Stimulated activated naive B cell treated with anti-CD40 and anti-IgM and Interleukin-4, amounts not matched to agents 10 μg/mL and 1 μg/mL and 100 μg/mL, for 72 hours (primary cell): Measurements from ENCODE around the gene KLF13.
A peak's percentile ranks its signal among the peaks of the same experiment; 100 is the strongest.

Source experiments
- ATAC-seq, 2 donors: fragments of 150-1000 bp; cut with Tn5 transposase; replicated peaks; 2 replicates each; pipeline ENCODE4 v1.10.0; 2021; ENCODE audit warnings: moderate library complexity in 1 of 2
- DNase-seq: peaks from one replicate; pipeline ENCODE4 v3.0.0; 2021
- H3K27ac Mint-ChIP-seq: one replicate; pipeline ENCODE4 v1.8.0; 2022; ENCODE audit warnings: mild to moderate bottlenecking, mixed read lengths
- H3K27me3 Mint-ChIP-seq, 2 donors: one replicate each; pipeline ENCODE4 v1.8.0; 2022; ENCODE audit warnings: mixed read lengths in 2 of 2
- H3K36me3 Mint-ChIP-seq, 2 donors: one replicate each; pipeline ENCODE4 v1.8.0; 2022; ENCODE audit warnings: mixed read lengths in 2 of 2, mild to moderate bottlenecking in 1 of 2
- H3K4me1 Mint-ChIP-seq, 2 donors: one replicate each; pipeline ENCODE4 v1.8.0; 2022; ENCODE audit warnings: mixed read lengths in 2 of 2, mild to moderate bottlenecking in 1 of 2
- H3K4me3 Mint-ChIP-seq, 2 donors: one replicate each; pipeline ENCODE4 v1.8.0; 2022; ENCODE audit warnings: mild to moderate bottlenecking in 2 of 2, mixed read lengths in 2 of 2, moderate library complexity in 1 of 2
- H3K9me3 Mint-ChIP-seq, 2 donors: one replicate each; pipeline ENCODE4 v1.8.0; 2022; ENCODE audit warnings: mixed read lengths in 2 of 2, mild to moderate bottlenecking in 1 of 2

Gene KLF13

GRCh38 chr15:31317421-31318327 lies 9.0 kb upstream of the KLF13 start:
- peaks cover 18 to 35% of the 10 kb centered on the region in 2 donors for H3K4me1 Mint-ChIP-seq
- no peaks in the 10 kb centered on the region for H3K36me3 Mint-ChIP-seq
- H3K9me3 Mint-ChIP-seq, result no peaks in the 10 kb centered on the region
- DNase-seq (no peak), ATAC-seq (no peak)
- no peak overlapping the region for H3K27ac Mint-ChIP-seq
- no peak overlapping the region for H3K4me3 Mint-ChIP-seq
- no peaks in the 10 kb centered on the region for H3K27me3 Mint-ChIP-seq

GRCh38 chr15:31318429-31318828 lies 8.2 kb upstream of the KLF13 start:
- no peak for DNase-seq
- Mint-ChIP-seq H3K27ac (no peak overlapping the region), H3K36me3 (no peaks in the 10 kb centered on the region), H3K9me3 (no peaks in the 10 kb centered on the region), H3K4me1 (peaks cover 25 to 42% of the 10 kb centered on the region in 2 donors), H3K4me3 (no peak overlapping the region), H3K27me3 (no peaks in the 10 kb centered on the region)
- ATAC-seq, result no peak

GRCh38 chr15:31320022-31320421 lies 6.6 kb upstream of the KLF13 start:
- ATAC-seq, result no peak
- peaks cover 40 to 58% of the 10 kb centered on the region in 2 donors for H3K4me1 Mint-ChIP-seq
- H3K4me3 Mint-ChIP-seq, result no peak overlapping the region
- DNase-seq, result no peak
- no peaks in the 10 kb centered on the region for H3K27me3 Mint-ChIP-seq
- peak overlapping the region; percentile 63 for H3K27ac Mint-ChIP-seq
- no peaks in the 10 kb centered on the region for H3K9me3 Mint-ChIP-seq
- no peaks in the 10 kb centered on the region for H3K36me3 Mint-ChIP-seq

- ATAC-seq (no peak), DNase-seq (no peak)
- Mint-ChIP-seq H3K27me3 (no peaks in the 10 kb centered on the region), H3K4me1 (peaks cover 42 to 60% of the 10 kb centered on the region in 2 donors), H3K27ac (no peak overlapping the region), H3K9me3 (no peaks in the 10 kb centered on the region), H3K36me3 (no peaks in the 10 kb centered on the region), H3K4me3 (no peak overlapping the region)
Measured at GRCh38 chr15:31321418-31321817, 5.2 kb upstream of the KLF13 start.

- no peaks in the 10 kb centered on the region for H3K36me3 Mint-ChIP-seq
- H3K4me3 Mint-ChIP-seq, result no peak overlapping the region
- no peak overlapping the region for H3K27ac Mint-ChIP-seq
- DNase-seq (no peak), ATAC-seq (no peak)
- H3K9me3 Mint-ChIP-seq, result no peaks in the 10 kb centered on the region
- no peaks in the 10 kb centered on the region for H3K27me3 Mint-ChIP-seq
- H3K4me1 Mint-ChIP-seq, result peaks cover 42 to 56% of the 10 kb centered on the region in 2 donors
Measured at GRCh38 chr15:31322504-31322903, 4.1 kb upstream of the KLF13 start.

GRCh38 chr15:31323627-31324026 lies 3.0 kb upstream of the KLF13 start:
- Mint-ChIP-seq H3K4me1 (peaks cover 44 to 59% of the 10 kb centered on the region in 2 donors), H3K27ac (peak overlapping the region; percentile 72), H3K27me3 (no peaks in the 10 kb centered on the region), H3K4me3 (peak overlapping the region; percentile 27 to 95), H3K36me3 (peaks cover 3 to 4% of the 10 kb centered on the region in 2 donors), H3K9me3 (no peaks in the 10 kb centered on the region)
- DNase-seq, result peak; percentile 28
- ATAC-seq, result no peak

GRCh38 chr15:31324186-31324585 lies 2.4 kb upstream of the KLF13 start:
- H3K4me1 Mint-ChIP-seq, result peaks cover 48 to 62% of the 10 kb centered on the region in 2 donors

GRCh38 chr15:31324806-31325594 lies 1.6 kb upstream of the KLF13 start:
- H3K27me3 Mint-ChIP-seq, result no peaks in the 10 kb centered on the region
- H3K4me1 Mint-ChIP-seq, result peaks cover 49 to 62% of the 10 kb centered on the region in 2 donors
- H3K27ac Mint-ChIP-seq, result peak overlapping the region; percentile 97
- peak overlapping the region; percentile 93 to 95 for H3K4me3 Mint-ChIP-seq
- DNase-seq (peak; percentile 31), ATAC-seq (no peak)
- peaks cover 10 to 17% of the 10 kb centered on the region in 2 donors for H3K36me3 Mint-ChIP-seq
- no peaks in the 10 kb centered on the region for H3K9me3 Mint-ChIP-seq

More at GRCh38 chr15:31324186-31324585, 2.4 kb upstream of the KLF13 start:
- H3K27ac Mint-ChIP-seq, result peak overlapping the region; percentile 60
- no peaks in the 10 kb centered on the region for H3K27me3 Mint-ChIP-seq
- no peaks in the 10 kb centered on the region for H3K9me3 Mint-ChIP-seq
- peaks cover 9 to 10% of the 10 kb centered on the region in 2 donors for H3K36me3 Mint-ChIP-seq
- no peak for ATAC-seq
- peak overlapping the region; percentile 93 to 95 for H3K4me3 Mint-ChIP-seq
- DNase-seq, result no peak

- H3K27me3 Mint-ChIP-seq, result no peaks in the 10 kb centered on the region
- DNase-seq (no peak), ATAC-seq (peak; percentile 6)
- peak overlapping the region; percentile 97 for H3K27ac Mint-ChIP-seq
- peak overlapping the region; percentile 93 to 95 for H3K4me3 Mint-ChIP-seq
- H3K36me3 Mint-ChIP-seq, result peaks cover 13 to 23% of the 10 kb centered on the region in 2 donors
- peaks cover 51 to 63% of the 10 kb centered on the region in 2 donors for H3K4me1 Mint-ChIP-seq
- H3K9me3 Mint-ChIP-seq, result no peaks in the 10 kb centered on the region
Measured at GRCh38 chr15:31325595-31326155, 960 bp upstream of the KLF13 start.

- Mint-ChIP-seq H3K9me3 (no peaks in the 10 kb centered on the region), H3K27me3 (no peaks in the 10 kb centered on the region), H3K27ac (peak overlapping the region; percentile 56), H3K4me1 (peaks cover 63 to 72% of the 10 kb centered on the region in 2 donors), H3K4me3 (peak overlapping the region; percentile 65 to 77), H3K36me3 (peaks cover 16 to 35% of the 10 kb centered on the region in 2 donors)
- ATAC-seq, result peak; percentile 33
- no peak for DNase-seq
Measured at GRCh38 chr15:31326875-31327668, 437 bp downstream of the KLF13 start.

GRCh38 chr15:31327669-31328427 lies 1.2 kb downstream of the KLF13 start:
- H3K36me3 Mint-ChIP-seq, result peaks cover 19 to 39% of the 10 kb centered on the region in 2 donors
- peak; percentile 47 for DNase-seq
- no peaks in the 10 kb centered on the region for H3K27me3 Mint-ChIP-seq

GRCh38 chr15:31328428-31328968 lies 1.9 kb downstream of the KLF13 start:
- no peaks in the 10 kb centered on the region for H3K27me3 Mint-ChIP-seq
- peak; percentile 73 for DNase-seq
- H3K4me3 Mint-ChIP-seq, result peak overlapping the region; percentile 90 to 92
- H3K4me1 Mint-ChIP-seq, result peaks cover 58 to 65% of the 10 kb centered on the region in 2 donors
- H3K27ac Mint-ChIP-seq, result peak overlapping the region; percentile 94
- peaks cover 19 to 39% of the 10 kb centered on the region in 2 donors for H3K36me3 Mint-ChIP-seq
- H3K9me3 Mint-ChIP-seq, result no peaks in the 10 kb centered on the region
- peak; percentile 17 to 20 for ATAC-seq

More at GRCh38 chr15:31327669-31328427, 1.2 kb downstream of the KLF13 start:
- Mint-ChIP-seq H3K9me3 (no peaks in the 10 kb centered on the region), H3K4me1 (peaks cover 64 to 72% of the 10 kb centered on the region in 2 donors), H3K4me3 (peak overlapping the region; percentile 90 to 92), H3K27ac (peak overlapping the region; percentile 94)
- no peak for ATAC-seq
